Measurements from ENCODE around the gene NAV2.

DNA sequence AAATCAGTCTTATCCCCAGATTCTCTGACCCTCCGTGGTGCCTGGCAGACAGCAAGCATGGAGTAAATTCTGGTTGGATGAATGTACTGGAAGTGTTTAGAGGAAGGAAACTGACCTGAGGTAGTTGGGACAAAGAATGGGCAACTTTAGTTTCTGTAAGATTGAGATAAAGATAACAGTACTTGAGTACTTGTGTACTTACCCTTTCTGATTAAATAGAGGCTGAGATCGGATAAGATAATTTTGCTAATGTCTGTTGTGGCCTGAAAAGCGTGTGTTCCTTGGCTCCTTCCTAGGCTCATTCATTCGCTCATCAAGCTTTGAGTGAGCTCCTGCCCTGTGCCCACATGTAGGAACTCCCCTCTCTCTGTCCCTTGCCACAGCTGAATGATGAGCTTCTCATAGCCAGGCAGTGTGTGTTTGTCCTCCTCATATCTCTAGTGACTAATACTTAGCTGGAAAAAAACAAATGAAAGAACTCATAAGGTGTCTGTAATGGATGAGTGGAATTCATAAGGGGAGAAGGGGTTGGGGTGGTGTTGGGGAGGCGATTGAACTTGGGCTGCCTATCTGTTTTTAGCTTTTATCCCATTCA, 329.5 kb downstream of the NAV2 start:
- TF ChIP-seq, protein P1, sequence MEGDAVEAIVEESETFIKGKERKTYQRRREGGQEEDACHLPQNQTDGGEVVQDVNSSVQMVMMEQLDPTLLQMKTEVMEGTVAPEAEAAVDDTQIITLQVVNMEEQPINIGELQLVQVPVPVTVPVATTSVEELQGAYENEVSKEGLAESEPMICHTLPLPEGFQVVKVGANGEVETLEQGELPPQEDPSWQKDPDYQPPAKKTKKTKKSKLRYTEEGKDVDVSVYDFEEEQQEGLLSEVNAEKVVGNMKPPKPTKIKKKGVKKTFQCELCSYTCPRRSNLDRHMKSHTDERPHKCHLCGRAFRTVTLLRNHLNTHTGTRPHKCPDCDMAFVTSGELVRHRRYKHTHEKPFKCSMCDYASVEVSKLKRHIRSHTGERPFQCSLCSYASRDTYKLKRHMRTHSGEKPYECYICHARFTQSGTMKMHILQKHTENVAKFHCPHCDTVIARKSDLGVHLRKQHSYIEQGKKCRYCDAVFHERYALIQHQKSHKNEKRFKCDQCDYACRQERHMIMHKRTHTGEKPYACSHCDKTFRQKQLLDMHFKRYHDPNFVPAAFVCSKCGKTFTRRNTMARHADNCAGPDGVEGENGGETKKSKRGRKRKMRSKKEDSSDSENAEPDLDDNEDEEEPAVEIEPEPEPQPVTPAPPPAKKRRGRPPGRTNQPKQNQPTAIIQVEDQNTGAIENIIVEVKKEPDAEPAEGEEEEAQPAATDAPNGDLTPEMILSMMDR (IDR thresholded peaks at IDR 0.05): no peak
- no peak for TF ChIP-seq POLR2A (IDR thresholded peaks at IDR 0.05)
- TF ChIP-seq POLR2AphosphoS5 (IDR thresholded peaks at IDR 0.05): no peak

Data from transverse colon (tissue), 4 donors.